SHP77 (cell line): Measurements from ENCODE around the gene CHURC1.

Source experiments
- DNase-seq, 2 experiments: peaks; one replicate each; lab custom pipeline; 2025; lab: John Stamatoyannopoulos, UW

The CHURC1 gene

DNA sequence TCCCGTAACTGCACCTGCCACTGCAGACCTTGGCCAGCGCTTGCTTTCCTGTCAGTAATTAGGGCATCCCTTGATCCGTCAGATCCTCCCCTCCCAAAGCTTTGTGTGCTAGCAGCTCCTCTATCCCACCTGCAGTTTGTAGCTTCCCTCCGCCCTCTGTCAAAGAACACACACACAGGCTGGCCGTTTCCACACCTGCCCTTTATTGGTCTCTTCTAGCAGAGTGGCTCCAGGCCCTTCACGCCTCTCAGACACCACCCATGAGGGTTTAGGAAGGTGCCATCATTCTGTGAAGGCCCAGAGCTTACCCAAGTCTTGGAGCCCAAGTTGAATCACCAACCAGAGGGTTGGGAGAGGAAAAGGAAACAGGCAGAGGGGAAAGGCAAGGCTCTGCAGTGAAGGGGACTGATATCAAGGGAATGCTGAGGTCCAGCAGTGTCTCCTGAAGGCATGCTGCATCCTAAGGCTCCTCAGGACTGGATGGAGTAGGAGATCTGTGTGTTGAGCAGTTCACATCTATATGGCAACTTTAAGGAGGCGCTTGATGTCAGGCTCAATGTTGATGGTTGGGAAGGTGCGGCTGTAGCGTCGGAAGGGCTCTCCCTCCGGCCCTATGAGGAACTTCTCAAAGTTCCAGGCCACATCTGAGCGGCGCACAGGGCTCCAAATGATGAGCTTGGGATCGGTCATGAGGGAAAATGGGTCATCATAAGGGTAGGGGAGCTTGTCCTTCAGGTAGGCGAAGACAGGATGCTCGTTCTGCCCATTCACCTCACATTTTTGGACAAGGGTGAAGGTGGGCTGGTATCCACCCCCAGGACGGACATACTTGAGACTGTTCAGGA, 24.9 kb downstream of the CHURC1 start:
- peak; percentile 66 to 78 for DNase-seq

GRCh38 chr14:64939817-64940190, 25.5 kb downstream of the CHURC1 start:
- no peak for DNase-seq

DNA sequence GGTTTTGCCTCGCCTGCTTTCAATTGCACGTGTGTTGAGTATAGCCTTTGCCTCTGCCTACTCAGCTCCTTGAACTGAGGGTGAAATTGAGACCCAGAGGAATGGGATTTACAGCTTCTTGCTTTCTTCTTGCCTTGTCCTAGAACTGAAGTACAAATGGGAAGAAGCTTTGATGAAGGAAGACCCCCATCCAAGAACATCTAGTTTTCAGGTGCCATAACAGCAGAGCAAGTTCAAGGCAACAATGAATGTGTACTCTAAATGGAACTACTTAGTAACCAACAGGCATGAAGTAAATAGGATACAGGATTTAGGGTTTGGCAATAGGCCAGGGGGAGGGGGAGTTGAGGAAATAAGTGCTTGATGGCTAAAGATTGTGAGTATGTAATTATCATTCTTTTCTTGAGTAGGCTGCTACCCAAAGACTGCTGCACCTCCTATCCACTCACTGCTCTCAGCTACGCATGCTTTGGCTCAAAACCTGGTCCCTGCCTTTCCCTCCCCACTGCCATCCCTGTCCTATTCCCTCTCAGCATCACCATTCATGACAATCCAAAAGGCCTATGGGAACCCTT, 26.2 kb downstream of the CHURC1 start:
- DNase-seq, result no peak

- DNase-seq, result peak; percentile 87 to 94
Measured at GRCh38 chr14:64942531-64943111, 28.4 kb downstream of the CHURC1 start, which contains the start of gene GPX2. Gene GPX2 (minus strand): TSS chr14:64942745. CDS start chr14:64942726, 19 bp downstream.

- DNase-seq, result no peak
Measured at GRCh38 chr14:64943556-64943955, 29.3 kb downstream of the CHURC1 start.

- DNase-seq, result no peak
Measured at GRCh38 chr14:64944041-64944440, 29.8 kb downstream of the CHURC1 start.

DNA sequence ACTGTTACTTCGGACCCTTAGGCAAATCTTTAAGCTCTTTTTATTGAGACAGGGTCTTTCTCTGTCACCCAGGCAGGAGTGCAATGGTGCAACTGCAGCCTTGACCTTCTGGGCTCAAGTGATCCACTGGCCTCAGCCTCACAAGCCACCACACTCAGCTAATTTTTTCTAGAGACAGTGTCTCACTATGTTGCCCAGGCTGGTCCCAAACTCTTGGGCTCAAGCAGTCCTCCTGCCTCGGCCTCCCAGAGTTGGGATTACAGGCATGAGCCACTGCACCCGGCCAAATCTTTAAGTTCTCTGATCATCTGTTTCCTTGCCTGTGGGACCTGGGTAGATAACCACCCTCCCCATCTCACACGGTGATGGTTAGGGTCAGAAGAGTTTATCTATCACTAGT, 30.6 kb downstream of the CHURC1 start:
- DNase-seq, result no peak

DNA sequence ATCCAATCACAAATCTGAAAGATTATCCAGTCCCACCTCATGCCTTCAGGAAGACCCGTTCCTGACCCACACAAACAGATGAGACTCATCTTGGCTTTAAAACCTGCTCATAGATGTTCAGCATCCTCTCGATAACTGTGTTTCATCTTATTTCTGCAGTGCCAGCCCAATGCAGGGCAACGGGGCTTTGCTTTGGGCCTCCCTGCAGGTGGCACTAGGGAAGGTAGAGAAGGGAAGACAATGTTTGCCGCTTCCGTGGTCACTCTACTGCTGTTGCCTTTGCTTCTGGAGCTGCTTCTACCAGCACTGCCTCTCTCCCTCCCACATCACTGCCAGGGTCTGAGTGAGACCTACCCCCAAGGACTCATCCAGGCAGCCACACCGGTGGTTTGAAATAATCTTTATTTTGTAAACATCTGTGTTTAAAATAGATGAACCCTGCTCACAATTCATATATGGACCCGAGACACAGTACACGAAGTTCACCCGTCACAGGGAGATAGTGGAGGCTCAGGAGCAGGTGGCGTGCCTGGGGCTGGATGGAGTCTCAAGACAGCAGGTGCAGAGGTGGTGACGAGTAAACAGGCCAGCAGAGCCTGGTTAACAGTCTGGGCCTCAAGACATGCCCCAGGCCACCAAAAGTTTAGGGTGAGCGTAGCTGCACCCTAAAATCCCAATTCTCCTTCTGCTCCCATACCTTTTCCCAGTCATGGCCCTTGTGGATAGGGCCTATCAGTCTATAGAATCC, 31.4 kb downstream of the CHURC1 start:
- no peak for DNase-seq

DNA sequence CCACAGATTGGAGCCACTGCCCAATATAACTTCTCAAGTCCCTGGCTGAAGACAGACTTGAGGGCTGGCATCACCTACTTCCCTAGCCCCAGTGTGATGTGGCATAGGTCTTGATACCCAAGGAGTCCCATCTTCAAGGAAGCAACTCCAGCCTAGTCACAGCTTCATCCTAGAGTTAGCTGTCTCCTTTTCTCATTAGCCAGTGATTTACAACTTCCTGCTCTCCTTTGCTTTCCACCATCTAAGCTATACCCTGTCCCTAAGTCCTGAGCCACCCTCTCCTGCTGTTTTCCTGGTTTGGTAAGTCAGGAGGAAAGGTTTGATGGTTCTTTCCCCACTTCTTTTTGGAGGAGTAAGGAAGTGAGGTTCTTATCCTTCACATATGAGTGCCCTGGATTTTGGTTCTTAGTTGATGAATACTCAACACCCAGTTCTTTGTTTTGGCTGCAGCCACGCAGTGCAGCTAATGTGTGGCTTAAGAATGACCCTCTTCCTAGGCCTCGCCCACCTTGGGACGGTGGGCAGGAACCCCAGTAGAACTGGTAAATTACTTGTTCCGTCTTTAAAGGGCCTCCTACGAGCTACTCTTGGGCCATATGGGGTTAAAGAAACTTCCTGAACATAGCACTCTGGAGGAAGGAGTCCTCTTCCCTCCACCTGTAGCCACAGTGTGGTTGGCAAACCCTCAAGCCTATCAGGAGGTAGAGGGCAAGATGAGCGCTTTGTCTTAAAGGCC, 32.2 kb downstream of the CHURC1 start:
- no peak for DNase-seq

GRCh38 chr14:64947710-64948611, 33.7 kb downstream of the CHURC1 start:
- DNase-seq, result no peak

DNA sequence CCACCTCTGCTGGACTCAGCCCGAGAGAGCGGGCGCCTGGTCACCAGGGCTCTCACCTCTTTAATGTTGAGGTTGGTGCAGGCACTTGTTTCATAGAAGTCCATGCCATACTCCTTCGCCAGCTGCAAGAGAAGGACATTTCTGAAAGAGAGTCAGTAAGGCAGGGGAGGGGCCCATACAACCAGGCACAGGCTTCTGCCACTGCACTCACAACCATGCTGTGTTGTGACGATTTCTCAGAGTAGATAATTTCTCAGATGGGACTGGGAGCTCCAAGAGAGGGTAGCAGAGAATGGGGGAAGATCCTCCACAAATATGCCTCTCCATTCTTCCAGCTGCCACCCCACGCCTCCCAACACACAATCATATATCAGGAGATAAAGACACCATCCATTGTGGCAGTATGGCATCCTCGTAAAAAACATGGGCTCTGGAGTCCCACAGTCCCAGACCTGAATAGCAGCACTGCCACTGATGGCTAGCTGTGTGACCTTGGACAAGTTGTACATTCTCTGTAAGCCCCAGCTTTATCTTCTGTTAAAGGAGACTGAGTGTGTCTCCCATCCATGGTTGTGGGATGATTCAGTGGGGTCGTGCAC, 34.5 kb downstream of the CHURC1 start:
- DNase-seq, result no peak

DNA sequence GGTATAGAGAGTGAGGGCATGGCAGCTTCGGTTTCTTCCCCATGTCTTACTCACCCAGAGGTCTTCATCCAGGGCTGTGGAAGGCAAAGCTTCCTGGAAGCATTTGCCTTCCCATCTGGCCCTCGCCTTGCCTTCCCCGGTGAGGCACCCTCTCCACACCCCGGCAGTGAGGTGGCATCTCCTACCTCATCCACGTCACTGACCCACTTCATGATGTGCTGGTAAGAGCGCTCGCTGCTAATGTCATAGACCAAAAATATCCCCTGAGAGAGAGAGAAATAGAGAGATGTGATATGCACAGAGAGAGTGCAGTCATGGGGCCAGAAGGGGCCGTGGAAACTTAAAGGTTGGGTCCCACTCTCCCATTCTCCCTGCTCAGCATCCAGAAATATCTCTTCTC, 36.6 kb downstream of the CHURC1 start:
- no peak for DNase-seq

- no peak for DNase-seq
Measured at GRCh38 chr14:64951291-64951690, 37.0 kb downstream of the CHURC1 start.

GRCh38 chr14:64951724-64952123, 37.5 kb downstream of the CHURC1 start:
- no peak for DNase-seq

DNA sequence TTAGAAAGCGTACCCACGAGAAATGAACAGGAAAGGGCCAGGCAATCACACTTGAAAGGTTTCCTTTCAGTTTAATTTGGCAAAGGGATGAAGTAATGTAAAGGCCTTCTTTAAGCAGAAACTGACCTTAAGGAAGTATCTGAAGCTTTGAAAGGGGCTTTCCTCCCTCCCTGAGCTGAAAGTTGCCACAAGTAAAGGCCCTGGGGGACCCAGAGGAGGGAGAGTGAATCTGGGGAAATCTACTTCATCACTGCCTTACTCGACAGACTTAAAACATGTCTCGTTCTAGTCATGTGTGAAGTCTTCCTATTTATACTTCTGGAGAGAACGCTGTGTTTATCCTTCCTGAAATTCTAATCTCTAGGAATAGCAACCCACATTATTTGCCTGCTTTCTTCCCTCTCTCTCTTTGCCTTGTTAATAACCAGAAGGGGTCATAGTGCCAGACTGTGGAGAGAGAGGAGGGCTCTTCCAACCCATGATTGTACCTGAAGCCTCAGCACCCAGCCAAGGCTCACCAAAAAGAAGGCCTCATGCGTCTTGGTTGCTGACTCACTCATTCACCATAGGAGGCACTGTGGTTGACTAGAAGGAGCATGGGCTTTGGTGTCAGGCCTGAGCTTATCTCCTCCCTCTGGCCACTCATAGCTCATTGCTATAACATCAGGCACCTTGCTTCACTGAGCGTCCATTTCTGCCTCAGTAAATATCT, 38.5 kb downstream of the CHURC1 start:
- DNase-seq, result no peak

DNA sequence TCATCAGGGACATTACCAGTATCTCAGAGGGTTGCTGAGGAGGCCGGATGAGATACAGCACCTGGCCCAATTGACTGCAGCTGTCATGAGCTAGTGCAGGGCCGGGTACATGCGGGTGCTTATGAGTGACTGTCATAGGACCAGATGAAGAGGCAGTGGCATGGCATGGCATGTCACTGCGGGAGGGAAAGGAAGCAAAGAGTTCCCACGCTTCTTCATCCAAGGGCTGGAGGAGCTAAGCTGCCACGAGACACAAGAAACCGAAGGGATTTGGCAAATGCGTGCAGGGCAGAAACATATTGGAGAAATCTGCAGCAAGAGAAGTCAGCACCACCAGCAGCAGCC, 39.0 kb downstream of the CHURC1 start:
- DNase-seq, result no peak

DNA sequence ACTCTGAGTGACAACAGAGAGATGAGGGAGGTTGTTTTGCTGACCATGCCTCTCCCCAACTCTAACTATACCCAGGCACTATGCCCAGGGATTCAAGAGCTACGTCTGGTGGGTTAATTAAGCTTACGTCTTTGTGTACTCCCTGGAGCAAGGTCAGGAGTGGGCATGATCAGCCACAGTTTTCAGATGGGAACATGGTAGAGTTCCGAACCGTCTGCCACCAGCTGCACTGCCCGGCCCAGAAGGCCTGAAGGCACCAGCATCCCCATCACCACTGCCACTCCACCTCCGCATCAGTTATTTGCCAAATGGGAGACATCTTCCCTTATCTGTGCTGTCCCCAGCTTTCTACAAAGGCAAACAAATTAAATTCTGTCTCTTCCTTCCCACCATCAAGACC, 39.4 kb downstream of the CHURC1 start:
- no peak for DNase-seq

- no peak for DNase-seq
Measured at GRCh38 chr14:64954491-64955240, 40.4 kb downstream of the CHURC1 start.

GRCh38 chr14:64955297-64955696, 41.0 kb downstream of the CHURC1 start:
- DNase-seq, result no peak
